Measurements from ENCODE around the gene EXOSC2. TPM values are rescaled to one million over a fixed set of nuclear protein-coding genes. Genes with fewer than 3 reads are reported as not detected.

The EXOSC2 gene
- polyA plus RNA-seq, 1 donor = 30.2 TPM

- no peaks in the 10 kb centered on the region for H3K4me1 ChIP-seq (ENCODE audit: control insufficient read depth, insufficient read depth, low read length)
- DNase-seq = no peak
- H3K9me3 ChIP-seq (ENCODE audit: control insufficient read depth, low read depth, low read length) = no peaks in the 10 kb centered on the region
- no peak overlapping the region for H3K4me3 ChIP-seq (ENCODE audit: low read length)
- 100% methylated on average over 1 of the region's 5 CpGs for WGBS (ENCODE audit: insufficient coverage, low lambda C conversion rate)
- H3K27ac ChIP-seq (ENCODE audit: low read length) = peak overlapping the region; percentile 30
- no peaks in the 10 kb centered on the region for H3K36me3 ChIP-seq (ENCODE audit: control insufficient read depth, insufficient read depth, low read length)
- H3K27me3 ChIP-seq (ENCODE audit: control insufficient read depth, insufficient read depth, low read length) = no peaks in the 10 kb centered on the region
These were observed 39.2 kb downstream of the EXOSC2 start for GRCh38 chr9:130732793-130733221.

- Histone ChIP-seq H3K27ac (ENCODE audit: low read length) (no peak overlapping the region), H3K9me3 (ENCODE audit: control insufficient read depth, low read depth, low read length) (no peaks in the 10 kb centered on the region), H3K4me1 (ENCODE audit: control insufficient read depth, insufficient read depth, low read length) (no peaks in the 10 kb centered on the region), H3K36me3 (ENCODE audit: control insufficient read depth, insufficient read depth, low read length) (peaks cover 3% of the 10 kb centered on the region), H3K4me3 (ENCODE audit: low read length) (no peak overlapping the region), H3K27me3 (ENCODE audit: control insufficient read depth, insufficient read depth, low read length) (no peaks in the 10 kb centered on the region)
- no peak for DNase-seq
- WGBS (ENCODE audit: insufficient coverage, low lambda C conversion rate) = no CpG with 5 or more reads among the region's 4 CpGs
These were observed 42.0 kb downstream of the EXOSC2 start for GRCh38 chr9:130735566-130735965.

GRCh38 chr9:130736834-130737233, 43.3 kb downstream of the EXOSC2 start:
- 86% methylated on average over 1 of the region's 1 CpG for WGBS (ENCODE audit: insufficient coverage, low lambda C conversion rate)

GRCh38 chr9:130738281-130738680, 44.7 kb downstream of the EXOSC2 start:
- no peak overlapping the region for H3K27ac ChIP-seq (ENCODE audit: low read length)
- no peaks in the 10 kb centered on the region for H3K4me1 ChIP-seq (ENCODE audit: control insufficient read depth, insufficient read depth, low read length)
- DNase-seq = no peak
- no peak overlapping the region for H3K4me3 ChIP-seq (ENCODE audit: low read length)
- H3K9me3 ChIP-seq (ENCODE audit: control insufficient read depth, low read depth, low read length) = no peaks in the 10 kb centered on the region
- peaks cover 7% of the 10 kb centered on the region for H3K36me3 ChIP-seq (ENCODE audit: control insufficient read depth, insufficient read depth, low read length)
- no peaks in the 10 kb centered on the region for H3K27me3 ChIP-seq (ENCODE audit: control insufficient read depth, insufficient read depth, low read length)
- WGBS (ENCODE audit: insufficient coverage, low lambda C conversion rate) = 100% methylated on average over 1 of the region's 3 CpGs

More at GRCh38 chr9:130736834-130737233, 43.3 kb downstream of the EXOSC2 start:
- Histone ChIP-seq H3K27ac (ENCODE audit: low read length) (no peak overlapping the region), H3K4me3 (ENCODE audit: low read length) (no peak overlapping the region), H3K36me3 (ENCODE audit: control insufficient read depth, insufficient read depth, low read length) (peaks cover 7% of the 10 kb centered on the region), H3K4me1 (ENCODE audit: control insufficient read depth, insufficient read depth, low read length) (no peaks in the 10 kb centered on the region), H3K9me3 (ENCODE audit: control insufficient read depth, low read depth, low read length) (no peaks in the 10 kb centered on the region), H3K27me3 (ENCODE audit: control insufficient read depth, insufficient read depth, low read length) (no peaks in the 10 kb centered on the region)
- no peak for DNase-seq

- Histone ChIP-seq H3K4me1 (ENCODE audit: control insufficient read depth, insufficient read depth, low read length) (no peaks in the 10 kb centered on the region), H3K27ac (ENCODE audit: low read length) (no peak overlapping the region), H3K27me3 (ENCODE audit: control insufficient read depth, insufficient read depth, low read length) (no peaks in the 10 kb centered on the region), H3K36me3 (ENCODE audit: control insufficient read depth, insufficient read depth, low read length) (peaks cover 7% of the 10 kb centered on the region), H3K4me3 (ENCODE audit: low read length) (no peak overlapping the region), H3K9me3 (ENCODE audit: control insufficient read depth, low read depth, low read length) (no peaks in the 10 kb centered on the region)
- WGBS (ENCODE audit: insufficient coverage, low lambda C conversion rate) = 92% methylated on average over 2 of the region's 4 CpGs
- DNase-seq = no peak
These were observed 45.5 kb downstream of the EXOSC2 start for GRCh38 chr9:130739081-130739480.

GRCh38 chr9:130740218-130741023, 46.8 kb downstream of the EXOSC2 start:
- Histone ChIP-seq H3K36me3 (ENCODE audit: control insufficient read depth, insufficient read depth, low read length) (peaks cover 7% of the 10 kb centered on the region), H3K27me3 (ENCODE audit: control insufficient read depth, insufficient read depth, low read length) (no peaks in the 10 kb centered on the region), H3K9me3 (ENCODE audit: control insufficient read depth, low read depth, low read length) (no peaks in the 10 kb centered on the region), H3K4me3 (ENCODE audit: low read length) (no peak overlapping the region), H3K4me1 (ENCODE audit: control insufficient read depth, insufficient read depth, low read length) (no peaks in the 10 kb centered on the region), H3K27ac (ENCODE audit: low read length) (no peak overlapping the region)
- 100% methylated on average over 1 of the region's 11 CpGs for WGBS (ENCODE audit: insufficient coverage, low lambda C conversion rate)
- DNase-seq = no peak

GRCh38 chr9:130741024-130741305, 47.4 kb downstream of the EXOSC2 start:
- Histone ChIP-seq H3K27me3 (ENCODE audit: control insufficient read depth, insufficient read depth, low read length) (no peaks in the 10 kb centered on the region), H3K4me1 (ENCODE audit: control insufficient read depth, insufficient read depth, low read length) (no peaks in the 10 kb centered on the region), H3K4me3 (ENCODE audit: low read length) (no peak overlapping the region), H3K36me3 (ENCODE audit: control insufficient read depth, insufficient read depth, low read length) (peaks cover 7% of the 10 kb centered on the region), H3K27ac (ENCODE audit: low read length) (no peak overlapping the region), H3K9me3 (ENCODE audit: control insufficient read depth, low read depth, low read length) (no peaks in the 10 kb centered on the region)
- no CpG with 5 or more reads among the region's 3 CpGs for WGBS (ENCODE audit: insufficient coverage, low lambda C conversion rate)
- DNase-seq = no peak

GRCh38 chr9:130741831-130742449, 48.4 kb downstream of the EXOSC2 start:
- Histone ChIP-seq H3K27me3 (ENCODE audit: control insufficient read depth, insufficient read depth, low read length) (no peaks in the 10 kb centered on the region), H3K36me3 (ENCODE audit: control insufficient read depth, insufficient read depth, low read length) (peaks cover 7% of the 10 kb centered on the region), H3K4me3 (ENCODE audit: low read length) (no peak overlapping the region), H3K27ac (ENCODE audit: low read length) (no peak overlapping the region), H3K9me3 (ENCODE audit: control insufficient read depth, low read depth, low read length) (no peaks in the 10 kb centered on the region), H3K4me1 (ENCODE audit: control insufficient read depth, insufficient read depth, low read length) (no peaks in the 10 kb centered on the region)
- no CpG with 5 or more reads among the region's 7 CpGs for WGBS (ENCODE audit: insufficient coverage, low lambda C conversion rate)
- DNase-seq = no peak

- no peaks in the 10 kb centered on the region for H3K27me3 ChIP-seq (ENCODE audit: control insufficient read depth, insufficient read depth, low read length)
- no peak overlapping the region for H3K4me3 ChIP-seq (ENCODE audit: low read length)
- DNase-seq = no peak
- 100% methylated on average over 1 of the region's 4 CpGs for WGBS (ENCODE audit: insufficient coverage, low lambda C conversion rate)
- H3K9me3 ChIP-seq (ENCODE audit: control insufficient read depth, low read depth, low read length) = no peaks in the 10 kb centered on the region
- peaks cover 7% of the 10 kb centered on the region for H3K36me3 ChIP-seq (ENCODE audit: control insufficient read depth, insufficient read depth, low read length)
- no peak overlapping the region for H3K27ac ChIP-seq (ENCODE audit: low read length)
- H3K4me1 ChIP-seq (ENCODE audit: control insufficient read depth, insufficient read depth, low read length) = no peaks in the 10 kb centered on the region
These were observed 50.1 kb downstream of the EXOSC2 start for GRCh38 chr9:130743656-130744055.

GRCh38 chr9:130745210-130745800, 51.7 kb downstream of the EXOSC2 start:
- no CpG with 5 or more reads among the region's 5 CpGs for WGBS (ENCODE audit: insufficient coverage, low lambda C conversion rate)
- Histone ChIP-seq H3K4me1 (ENCODE audit: control insufficient read depth, insufficient read depth, low read length) (no peaks in the 10 kb centered on the region), H3K4me3 (ENCODE audit: low read length) (no peak overlapping the region), H3K27ac (ENCODE audit: low read length) (no peak overlapping the region), H3K36me3 (ENCODE audit: control insufficient read depth, insufficient read depth, low read length) (peaks cover 4% of the 10 kb centered on the region), H3K27me3 (ENCODE audit: control insufficient read depth, insufficient read depth, low read length) (no peaks in the 10 kb centered on the region), H3K9me3 (ENCODE audit: control insufficient read depth, low read depth, low read length) (no peaks in the 10 kb centered on the region)
- no peak for DNase-seq
